Measurements from ENCODE around the gene ZBTB22.
"Not testable (repeated sequence)": the region's sequence is repeated elsewhere in the genome, so short reads cannot be mapped to it uniquely, and the experiment has no call there.

Gene ZBTB22

DNA sequence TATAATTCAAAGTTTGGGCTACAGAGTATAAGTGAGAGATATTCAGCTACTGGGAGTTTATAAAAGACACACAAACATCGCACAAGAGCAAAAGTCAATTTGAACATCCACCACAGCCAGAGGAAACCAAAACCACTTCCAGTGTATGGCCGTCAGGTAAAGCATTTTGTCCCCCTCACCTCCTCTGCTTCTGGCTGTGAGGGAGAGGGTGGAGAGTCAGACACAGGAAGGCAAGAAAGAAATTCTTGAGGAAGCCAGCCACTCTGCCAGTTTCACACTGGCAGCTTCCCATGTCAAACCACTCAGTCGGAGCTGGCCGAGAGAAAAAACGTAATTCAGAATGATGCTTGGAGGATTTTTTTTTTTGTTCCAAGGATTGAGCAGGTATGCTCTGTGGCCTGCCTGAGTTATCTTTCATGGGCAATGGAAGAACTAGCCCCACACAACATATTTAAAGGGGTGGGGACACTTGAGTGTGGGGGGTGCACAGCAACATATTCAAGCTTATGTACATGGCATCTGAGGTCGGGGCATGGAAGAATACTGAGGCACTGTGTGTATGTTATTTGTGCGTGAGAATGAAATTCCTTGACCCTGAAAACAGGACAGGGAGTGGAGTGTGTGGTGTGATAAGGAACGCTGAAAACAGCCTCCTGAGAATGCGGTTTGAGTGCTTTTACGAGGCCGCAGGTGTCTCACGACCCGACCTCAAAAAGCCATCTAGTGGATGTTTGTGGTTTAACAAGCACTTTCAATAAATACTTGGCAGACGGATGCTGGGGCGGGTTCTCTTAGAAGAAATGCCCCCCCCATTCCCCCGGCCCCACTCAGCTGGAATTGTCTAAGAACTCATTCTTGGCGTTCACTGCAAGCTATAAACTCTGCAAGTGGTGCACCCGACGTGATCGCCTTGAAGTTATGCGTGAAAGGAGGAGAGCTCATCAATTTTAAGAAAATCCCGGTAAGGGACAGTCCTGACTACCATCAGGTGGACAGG, 27.5 kb upstream of the ZBTB22 start:
- Histone ChIP-seq H3K79me2 (no peaks in the 10 kb centered on the region), H3K9ac (no peak overlapping the region), H3K4me2 (ENCODE audit: low read length) (no peak overlapping the region), H3K9me3 (ENCODE audit: control insufficient read depth, low read length) (no peaks in the 10 kb centered on the region), H3K4me3 (ENCODE audit: low read depth, low read length) (no peak overlapping the region), H3K27ac (no peak overlapping the region), H3K4me1 (no peaks in the 10 kb centered on the region), H3K27me3 (ENCODE audit: control insufficient read depth, insufficient read depth, low read length) (no peaks in the 10 kb centered on the region), H2AFZ (peak overlapping the region; percentile 60), H3K36me3 (ENCODE audit: control insufficient read depth, insufficient read depth, low read length) (no peaks in the 10 kb centered on the region)
- TF ChIP-seq, protein P1, sequence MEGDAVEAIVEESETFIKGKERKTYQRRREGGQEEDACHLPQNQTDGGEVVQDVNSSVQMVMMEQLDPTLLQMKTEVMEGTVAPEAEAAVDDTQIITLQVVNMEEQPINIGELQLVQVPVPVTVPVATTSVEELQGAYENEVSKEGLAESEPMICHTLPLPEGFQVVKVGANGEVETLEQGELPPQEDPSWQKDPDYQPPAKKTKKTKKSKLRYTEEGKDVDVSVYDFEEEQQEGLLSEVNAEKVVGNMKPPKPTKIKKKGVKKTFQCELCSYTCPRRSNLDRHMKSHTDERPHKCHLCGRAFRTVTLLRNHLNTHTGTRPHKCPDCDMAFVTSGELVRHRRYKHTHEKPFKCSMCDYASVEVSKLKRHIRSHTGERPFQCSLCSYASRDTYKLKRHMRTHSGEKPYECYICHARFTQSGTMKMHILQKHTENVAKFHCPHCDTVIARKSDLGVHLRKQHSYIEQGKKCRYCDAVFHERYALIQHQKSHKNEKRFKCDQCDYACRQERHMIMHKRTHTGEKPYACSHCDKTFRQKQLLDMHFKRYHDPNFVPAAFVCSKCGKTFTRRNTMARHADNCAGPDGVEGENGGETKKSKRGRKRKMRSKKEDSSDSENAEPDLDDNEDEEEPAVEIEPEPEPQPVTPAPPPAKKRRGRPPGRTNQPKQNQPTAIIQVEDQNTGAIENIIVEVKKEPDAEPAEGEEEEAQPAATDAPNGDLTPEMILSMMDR (IDR thresholded peaks at IDR 0.05), result peak; percentile 72

- Histone ChIP-seq H3K9ac (no peak overlapping the region), H3K4me1 (no peaks in the 10 kb centered on the region), H3K4me3 (ENCODE audit: low read depth, low read length) (no peak overlapping the region), H3K9me3 (ENCODE audit: control insufficient read depth, low read length) (no peaks in the 10 kb centered on the region), H3K79me2 (no peaks in the 10 kb centered on the region), H3K27me3 (ENCODE audit: control insufficient read depth, insufficient read depth, low read length) (no peaks in the 10 kb centered on the region), H3K4me2 (ENCODE audit: low read length) (no peak overlapping the region), H3K36me3 (ENCODE audit: control insufficient read depth, insufficient read depth, low read length) (no peaks in the 10 kb centered on the region), H3K27ac (no peak overlapping the region), H2AFZ (no peak overlapping the region)
- TF ChIP-seq, protein P1 (IDR thresholded peaks at IDR 0.05), result no peak
Observed at GRCh38 chr6:33343953-33344611, 26.5 kb upstream of the ZBTB22 start.

DNA sequence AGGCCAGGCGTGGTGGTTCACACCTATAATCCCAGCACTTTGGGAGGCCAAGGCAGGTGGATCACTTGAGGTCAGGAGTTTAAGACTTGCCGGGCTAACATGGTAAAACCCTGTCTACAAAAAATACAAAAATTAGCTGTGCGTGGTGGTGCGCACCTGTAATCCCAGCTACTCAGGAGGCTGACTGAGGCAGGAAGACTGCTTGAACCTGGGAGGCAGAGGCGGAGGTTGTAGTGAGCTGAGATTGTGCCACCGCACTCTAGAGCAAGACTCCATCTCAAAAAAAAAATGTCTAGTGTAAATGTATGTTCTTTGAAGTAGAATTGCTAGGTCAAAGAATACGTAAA, 26.0 kb upstream of the ZBTB22 start:
- H3K4me2 ChIP-seq (ENCODE audit: low read length); H3K27me3 ChIP-seq (ENCODE audit: control insufficient read depth, insufficient read depth, low read length); H3K9me3 ChIP-seq (ENCODE audit: control insufficient read depth, low read length); H3K79me2 ChIP-seq; H2AFZ ChIP-seq; H3K27ac ChIP-seq; H3K9ac ChIP-seq; H3K4me3 ChIP-seq (ENCODE audit: low read depth, low read length); H3K4me1 ChIP-seq; H3K36me3 ChIP-seq (ENCODE audit: control insufficient read depth, insufficient read depth, low read length): not testable (repeated sequence)

GRCh38 chr6:33339193-33339592, 21.6 kb upstream of the ZBTB22 start:
- Histone ChIP-seq H2AFZ (no peak overlapping the region), H3K9ac (no peak overlapping the region), H3K4me1 (no peaks in the 10 kb centered on the region), H3K9me3 (ENCODE audit: control insufficient read depth, low read length) (no peaks in the 10 kb centered on the region), H3K36me3 (ENCODE audit: control insufficient read depth, insufficient read depth, low read length) (no peaks in the 10 kb centered on the region), H3K27me3 (ENCODE audit: control insufficient read depth, insufficient read depth, low read length) (no peaks in the 10 kb centered on the region), H3K4me2 (ENCODE audit: low read length) (no peak overlapping the region), H3K79me2 (no peaks in the 10 kb centered on the region), H3K27ac (no peak overlapping the region), H3K4me3 (ENCODE audit: low read depth, low read length) (no peak overlapping the region)
- TF ChIP-seq, protein P1 (IDR thresholded peaks at IDR 0.05), result no peak

DNA sequence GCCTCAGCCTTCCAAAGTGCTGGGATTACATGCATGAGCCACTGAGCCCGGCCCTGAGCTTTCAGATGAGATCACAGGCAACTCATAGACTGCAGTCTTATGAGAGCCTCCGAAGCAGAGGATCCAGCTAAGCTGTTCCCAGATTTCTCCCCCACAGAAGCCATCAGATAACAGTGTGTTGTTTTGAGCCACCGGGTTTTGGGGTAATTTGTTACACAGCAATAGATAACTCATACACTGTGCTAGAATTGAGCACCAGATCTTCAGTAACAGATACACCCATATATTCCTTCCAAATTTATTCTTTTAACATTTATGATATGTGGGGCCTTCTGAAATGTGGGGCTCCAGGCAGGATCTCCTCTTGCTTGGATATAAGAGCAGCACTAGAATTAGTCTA, 19.0 kb upstream of the ZBTB22 start:
- Histone ChIP-seq H3K27me3 (ENCODE audit: control insufficient read depth, insufficient read depth, low read length) (no peaks in the 10 kb centered on the region), H3K4me2 (ENCODE audit: low read length) (no peak overlapping the region), H3K36me3 (ENCODE audit: control insufficient read depth, insufficient read depth, low read length) (no peaks in the 10 kb centered on the region), H3K4me1 (no peaks in the 10 kb centered on the region), H2AFZ (no peak overlapping the region), H3K27ac (no peak overlapping the region), H3K79me2 (no peaks in the 10 kb centered on the region), H3K9me3 (ENCODE audit: control insufficient read depth, low read length) (no peaks in the 10 kb centered on the region), H3K9ac (no peak overlapping the region), H3K4me3 (ENCODE audit: low read depth, low read length) (no peak overlapping the region)
- TF ChIP-seq, protein P1 (IDR thresholded peaks at IDR 0.05), result no peak

All from parathyroid adenoma (tissue), 2 donors.